Activated gamma-delta T cell treated with Interleukin-2 at 50 U/mL for 16 hours (primary cell): ENCODE measurements around the gene GUCA1A.
A peak's percentile ranks its signal among the peaks of the same experiment; 100 is the strongest.
"Not testable (repeated sequence)": the region's sequence is repeated elsewhere in the genome, so short reads cannot be mapped to it uniquely, and the experiment has no call there.

ENCODE experiments used
- DNase-seq: peaks from one replicate; pipeline ENCODE4 v3.0.0-alpha.2; 2020

GUCA1A gene

GRCh38 chr6:42148058-42148457, 25.1 kb upstream of the GUCA1A start:
- no peak for DNase-seq

GRCh38 chr6:42150254-42150653, 22.9 kb upstream of the GUCA1A start:
- no peak for DNase-seq

- no peak for DNase-seq
These were observed 21.1 kb upstream of the GUCA1A start for GRCh38 chr6:42152024-42152423.

GRCh38 chr6:42152528-42153213, 20.5 kb upstream of the GUCA1A start:
- not testable (repeated sequence) for DNase-seq

- no peak for DNase-seq
These were observed 19.2 kb upstream of the GUCA1A start for GRCh38 chr6:42153921-42154320.

GRCh38 chr6:42154461-42155209, 18.5 kb upstream of the GUCA1A start:
- DNase-seq, result no peak

- no peak for DNase-seq
These were observed 17.9 kb upstream of the GUCA1A start for GRCh38 chr6:42155293-42155692.

GRCh38 chr6:42156638-42157037, 16.5 kb upstream of the GUCA1A start:
- DNase-seq, result no peak

- DNase-seq, result no peak
These were observed 15.2 kb upstream of the GUCA1A start for GRCh38 chr6:42158011-42158410.

- DNase-seq, result no peak
These were observed 14.5 kb upstream of the GUCA1A start for GRCh38 chr6:42158631-42159030.

- no peak for DNase-seq
These were observed 13.6 kb upstream of the GUCA1A start for GRCh38 chr6:42159431-42160024.

GRCh38 chr6:42162384-42162783, 10.8 kb upstream of the GUCA1A start:
- no peak for DNase-seq

GRCh38 chr6:42162812-42163211, 10.4 kb upstream of the GUCA1A start:
- DNase-seq, result no peak

GRCh38 chr6:42163981-42164380, 9.2 kb upstream of the GUCA1A start:
- DNase-seq, result no peak

GRCh38 chr6:42165016-42165415, 8.1 kb upstream of the GUCA1A start:
- DNase-seq, result no peak

GRCh38 chr6:42166444-42167141, 6.6 kb upstream of the GUCA1A start:
- peak; percentile 82 for DNase-seq

GRCh38 chr6:42168650-42169049, 4.5 kb upstream of the GUCA1A start:
- DNase-seq, result no peak

- not testable (repeated sequence) for DNase-seq
These were observed 3.4 kb upstream of the GUCA1A start for GRCh38 chr6:42169780-42170179.

GRCh38 chr6:42171813-42172581, 1.2 kb upstream of the GUCA1A start:
- DNase-seq, result no peak

GRCh38 chr6:42175860-42176259, 2.7 kb downstream of the GUCA1A start:
- DNase-seq, result no peak

GRCh38 chr6:42176981-42177380, 3.8 kb downstream of the GUCA1A start:
- DNase-seq, result no peak

GRCh38 chr6:42177514-42178364, 4.6 kb downstream of the GUCA1A start:
- peak; percentile 7 for DNase-seq
